Glomerular visceral epithelial cell (primary cell): Measurements from ENCODE around the gene MMRN2.
A peak's percentile ranks its signal among the peaks of the same experiment; 100 is the strongest.

Source experiments
- DNase-seq: peaks from one replicate; pipeline ENCODE4 v3.0.0-alpha.2; 2016; ENCODE audit errors: extremely low spot score

Gene MMRN2

DNA sequence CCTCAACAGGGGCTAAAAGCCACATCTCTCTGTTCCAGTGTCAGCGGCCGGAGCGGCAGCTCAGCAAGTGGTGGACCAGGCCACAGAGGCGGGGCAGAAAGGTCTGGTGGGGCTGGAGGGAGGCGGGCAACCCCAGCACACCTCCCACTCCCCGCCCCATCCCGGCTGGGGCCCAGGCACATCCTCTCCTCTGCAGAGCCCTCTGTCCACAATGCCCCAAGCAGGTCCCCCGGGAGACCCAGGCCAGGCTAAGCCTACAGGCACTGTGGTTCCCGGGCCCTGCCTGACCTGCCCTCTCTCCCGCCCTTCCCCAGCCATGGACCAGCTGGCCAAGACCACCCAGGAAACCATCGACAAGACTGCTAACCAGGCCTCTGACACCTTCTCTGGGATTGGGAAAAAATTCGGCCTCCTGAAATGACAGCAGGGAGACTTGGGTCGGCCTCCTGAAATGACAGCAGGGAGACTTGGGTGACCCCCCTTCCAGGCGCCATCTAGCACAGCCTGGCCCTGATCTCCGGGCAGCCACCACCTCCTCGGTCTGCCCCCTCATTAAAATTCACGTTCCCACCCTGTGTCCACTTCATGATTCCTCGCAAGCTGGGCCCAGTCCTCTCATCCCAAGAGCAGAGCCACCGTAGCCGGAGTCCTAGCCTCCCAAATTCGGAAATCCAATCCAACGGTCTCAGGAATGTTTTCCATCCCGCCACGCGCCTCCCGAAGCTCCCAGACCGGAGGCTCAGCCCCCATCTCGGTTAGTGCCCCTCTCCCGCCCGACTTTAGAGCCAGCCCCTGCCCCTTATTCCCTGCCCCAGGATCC lies 13.0 kb upstream of the MMRN2 start:
- DNase-seq = peak; percentile 48

DNA sequence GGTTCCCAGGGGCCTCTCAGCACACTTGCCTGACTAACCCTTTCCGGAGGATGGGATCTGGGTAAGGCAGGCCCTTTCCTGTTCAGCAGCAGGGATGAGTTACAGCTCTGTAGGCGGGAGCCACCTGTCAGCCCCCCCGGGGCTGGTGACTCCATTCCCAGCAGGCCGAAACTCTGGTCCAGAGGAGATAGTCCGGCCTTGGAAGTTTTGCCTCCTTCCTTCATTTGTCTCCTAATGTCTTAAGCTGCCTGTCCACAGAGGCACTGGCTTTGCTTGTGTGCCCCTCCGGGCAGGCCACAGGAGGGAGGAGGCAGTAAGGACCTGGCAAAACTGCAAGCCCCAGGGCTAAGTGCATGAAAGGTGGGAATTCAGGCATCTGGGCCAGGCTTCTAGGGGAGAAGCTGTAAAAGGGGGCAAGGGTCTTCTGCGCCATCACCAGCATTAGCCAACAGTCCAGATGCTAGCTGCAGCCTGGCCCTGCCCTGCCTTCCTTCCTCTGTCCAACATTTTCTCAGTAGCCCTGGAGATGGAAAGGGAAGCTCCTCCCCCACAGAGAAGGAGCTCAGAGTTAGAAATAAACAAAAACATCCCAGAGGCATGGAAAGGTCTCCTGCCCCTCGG lies 12.1 kb upstream of the MMRN2 start:
- DNase-seq = no peak

DNA sequence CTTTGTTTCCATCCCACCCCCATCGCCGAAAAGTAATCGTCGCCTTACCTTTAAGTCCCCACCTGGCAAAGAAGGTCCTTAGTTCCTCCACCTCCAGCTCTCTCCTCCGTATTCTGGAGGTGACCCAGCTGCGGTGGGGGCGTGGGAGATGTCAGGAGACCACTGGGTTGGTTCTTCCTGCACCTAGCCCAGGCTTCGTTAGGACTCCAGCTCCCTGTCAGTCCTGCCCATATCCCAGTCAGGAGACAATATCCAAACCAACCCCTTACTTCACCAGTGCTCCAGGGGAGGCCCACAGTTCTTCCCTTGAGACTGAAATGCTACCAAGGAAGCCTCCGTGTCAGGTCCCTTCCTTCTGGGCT lies 11.6 kb upstream of the MMRN2 start:
- DNase-seq = no peak

DNA sequence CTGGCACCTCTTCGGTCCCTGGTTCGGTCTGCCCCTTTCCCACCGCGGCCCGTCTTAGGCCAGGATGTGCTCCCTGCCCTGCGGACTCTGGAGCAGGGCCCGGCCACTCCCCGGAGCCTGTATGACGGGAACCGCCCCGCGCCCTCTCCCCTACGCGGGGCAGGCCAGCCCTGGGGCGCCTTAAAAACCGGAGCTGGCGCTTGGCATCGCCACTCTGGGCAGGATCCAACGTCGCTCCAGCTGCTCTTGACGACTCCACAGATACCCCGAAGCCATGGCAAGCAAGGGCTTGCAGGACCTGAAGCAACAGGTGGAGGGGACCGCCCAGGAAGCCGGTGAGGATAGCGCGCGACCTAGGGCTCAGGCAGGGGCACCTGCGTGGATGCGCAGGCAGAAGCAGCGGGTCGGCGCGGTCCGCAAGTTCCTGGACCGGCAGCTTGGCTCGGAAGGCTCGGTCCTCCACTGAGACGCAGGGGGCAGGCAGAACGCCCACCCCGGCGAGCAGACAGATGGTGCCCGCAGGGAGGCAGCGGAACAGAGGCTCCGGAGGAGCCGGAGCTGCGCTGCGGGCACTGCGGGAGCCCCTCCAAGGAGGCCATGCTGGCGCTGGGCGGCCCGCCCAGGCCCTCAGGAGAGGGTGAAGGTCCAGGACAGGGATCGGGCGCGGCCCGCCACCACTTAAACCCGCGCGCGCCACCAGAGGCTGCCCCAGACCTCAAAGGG lies 11.0 kb upstream of the MMRN2 start, which contains the start of gene ADIRF:
ADIRF (plus strand) TSS at position 212 of the 723 bp plus-strand sequence; CDS start at position 275, 63 bp downstream.
- no peak for DNase-seq

DNA sequence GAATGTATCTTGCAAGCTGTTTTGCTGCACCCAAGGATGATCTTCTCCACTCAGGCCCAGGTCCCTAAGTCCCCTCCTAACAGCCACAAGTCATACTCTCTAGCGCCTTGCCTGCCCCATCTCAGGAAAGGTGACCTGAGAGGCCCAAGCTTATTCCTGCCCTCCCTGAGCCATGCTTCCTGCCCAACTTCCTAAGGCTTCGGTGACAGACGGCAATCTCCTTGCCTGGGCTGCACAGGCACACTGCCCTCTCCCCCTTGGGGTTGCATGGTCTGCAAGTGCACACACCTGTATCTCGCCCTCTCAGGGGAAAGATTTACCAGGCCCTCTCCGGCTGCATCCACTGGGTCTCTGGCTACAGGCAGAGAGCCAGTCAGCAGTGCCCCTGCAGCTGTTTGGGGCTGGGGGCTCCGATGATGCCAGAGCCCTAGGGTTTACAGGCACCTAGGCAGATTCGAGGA lies 10.1 kb upstream of the MMRN2 start:
- no peak for DNase-seq

DNA sequence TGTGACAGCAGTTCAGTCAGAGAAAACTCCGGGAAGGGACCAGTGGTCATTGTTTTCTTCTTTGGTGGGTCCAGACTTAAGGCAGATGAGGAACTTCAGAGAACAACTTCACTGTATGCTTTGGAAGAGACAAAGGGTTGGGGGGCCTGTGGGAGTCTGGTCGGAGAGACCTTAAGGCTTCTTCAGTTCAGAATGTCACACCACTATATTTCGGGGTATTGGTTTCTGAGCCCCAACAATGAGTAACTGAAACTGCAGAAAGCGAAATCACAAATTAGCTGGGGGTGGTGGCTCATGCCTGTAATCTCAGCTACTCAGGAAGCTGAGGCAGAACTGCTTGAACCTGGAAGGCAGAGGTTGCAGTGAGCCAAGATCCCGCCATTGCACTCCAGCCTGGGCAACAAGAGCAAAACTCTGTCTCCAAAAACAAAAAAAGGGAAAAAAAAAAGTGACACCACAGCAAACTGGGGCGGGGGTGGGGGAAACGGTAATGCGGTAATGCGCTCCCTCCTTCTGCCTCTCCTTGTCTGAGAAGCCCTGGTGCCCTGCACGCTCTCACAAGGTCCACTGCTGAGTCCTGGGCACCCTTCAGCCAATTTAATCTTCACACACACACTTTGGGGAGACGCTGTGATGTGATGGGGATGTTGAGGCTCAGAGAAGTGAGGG lies 8.7 kb upstream of the MMRN2 start:
- no peak for DNase-seq

DNA sequence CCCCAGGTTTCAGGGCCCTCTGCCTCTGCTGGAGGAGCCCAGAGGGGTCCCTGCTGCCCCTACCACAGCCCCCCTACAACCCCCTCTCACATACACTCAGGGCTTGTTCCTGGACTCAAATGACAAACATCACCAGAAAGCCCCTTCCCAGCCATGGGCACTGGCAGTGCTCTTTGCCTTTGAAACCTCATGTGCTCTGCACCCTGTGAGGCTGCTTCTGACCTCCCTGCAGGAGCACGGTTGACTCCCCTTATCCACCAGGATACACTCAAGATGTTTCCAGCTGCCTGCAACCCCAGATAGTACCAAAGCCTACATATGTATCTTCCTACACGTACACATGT lies 7.4 kb upstream of the MMRN2 start:
- no peak for DNase-seq

DNA sequence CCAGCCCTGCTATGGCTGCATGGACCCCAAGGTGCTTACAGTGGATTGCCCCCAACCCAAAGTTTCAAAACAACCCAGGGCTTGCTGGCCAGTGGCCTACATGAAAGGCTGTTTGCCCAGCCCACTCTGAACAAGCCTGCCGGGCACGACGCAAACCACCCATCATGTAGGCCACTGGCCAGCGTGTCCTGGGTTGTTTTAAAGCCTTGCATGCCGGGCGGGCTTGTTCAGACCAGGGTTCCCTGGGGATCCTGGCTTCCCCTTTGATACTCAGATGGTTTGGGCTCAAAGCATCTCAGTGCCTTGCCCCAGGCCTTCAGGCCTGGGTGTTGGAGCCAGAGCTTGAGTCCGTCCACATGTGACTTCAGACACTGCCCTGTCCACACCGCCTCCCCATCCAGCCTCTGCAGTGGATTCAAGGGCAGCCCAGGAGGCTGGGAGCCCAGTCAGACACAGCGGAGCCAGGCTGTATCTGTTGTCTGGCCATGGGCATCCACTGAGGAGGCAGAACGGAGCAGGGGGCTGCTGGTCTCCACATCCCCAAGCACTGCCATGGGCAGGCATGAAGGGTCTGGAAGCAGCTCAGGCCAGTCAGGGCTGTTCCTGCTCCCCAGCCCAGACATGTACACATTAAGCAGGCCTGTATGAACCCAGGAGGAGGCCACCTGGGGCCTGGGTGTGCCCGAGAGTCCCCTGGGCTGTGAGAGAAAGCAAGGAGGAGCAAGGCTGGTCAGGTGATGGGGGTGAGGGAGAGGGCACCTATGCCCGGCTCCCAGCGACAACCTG lies 6.8 kb upstream of the MMRN2 start:
- DNase-seq = no peak

DNA sequence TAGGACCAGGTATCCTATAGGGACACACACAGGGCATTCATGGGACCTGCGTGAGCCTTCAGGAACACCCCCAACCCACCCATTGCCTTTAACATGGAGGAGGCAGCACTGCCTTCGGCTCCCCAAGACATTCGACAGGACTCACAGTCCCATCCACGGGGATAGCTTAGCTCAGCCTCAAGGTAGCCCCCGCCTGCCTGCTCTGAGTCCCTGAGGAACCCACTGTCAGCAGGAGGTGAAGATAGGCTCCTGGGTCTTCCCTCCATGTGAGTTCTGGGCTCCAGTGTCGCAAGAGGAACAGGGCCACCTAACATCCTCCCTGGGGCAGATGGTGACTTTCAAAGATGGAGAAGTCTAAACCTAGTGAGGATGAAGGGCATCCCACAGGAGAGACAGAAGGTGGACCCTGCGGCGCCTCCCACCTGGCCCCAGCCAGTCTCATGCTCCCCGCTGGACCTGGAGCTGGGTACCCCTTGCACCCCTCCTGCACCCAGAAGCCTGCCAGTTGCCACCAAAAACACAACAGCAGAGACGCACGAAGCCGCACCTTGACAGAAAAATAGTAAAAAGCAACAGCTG lies 6.0 kb upstream of the MMRN2 start:
- no peak for DNase-seq

DNA sequence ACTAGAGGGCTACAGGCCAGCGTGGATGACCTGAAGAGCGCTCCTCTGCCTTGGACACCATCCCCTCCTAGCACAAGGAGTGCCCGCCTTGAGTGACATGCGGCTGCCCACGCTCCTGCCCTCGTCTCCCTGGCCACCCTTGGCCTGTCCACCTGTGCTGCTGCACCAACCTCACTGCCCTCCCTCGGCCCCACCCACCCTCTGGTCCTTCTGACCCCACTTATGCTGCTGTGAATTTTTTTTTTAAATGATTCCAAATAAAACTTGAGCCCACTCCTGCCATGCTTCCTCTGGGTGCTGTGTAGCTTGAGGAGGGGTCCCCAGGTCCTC lies 5.5 kb upstream of the MMRN2 start:
- DNase-seq = no peak

DNA sequence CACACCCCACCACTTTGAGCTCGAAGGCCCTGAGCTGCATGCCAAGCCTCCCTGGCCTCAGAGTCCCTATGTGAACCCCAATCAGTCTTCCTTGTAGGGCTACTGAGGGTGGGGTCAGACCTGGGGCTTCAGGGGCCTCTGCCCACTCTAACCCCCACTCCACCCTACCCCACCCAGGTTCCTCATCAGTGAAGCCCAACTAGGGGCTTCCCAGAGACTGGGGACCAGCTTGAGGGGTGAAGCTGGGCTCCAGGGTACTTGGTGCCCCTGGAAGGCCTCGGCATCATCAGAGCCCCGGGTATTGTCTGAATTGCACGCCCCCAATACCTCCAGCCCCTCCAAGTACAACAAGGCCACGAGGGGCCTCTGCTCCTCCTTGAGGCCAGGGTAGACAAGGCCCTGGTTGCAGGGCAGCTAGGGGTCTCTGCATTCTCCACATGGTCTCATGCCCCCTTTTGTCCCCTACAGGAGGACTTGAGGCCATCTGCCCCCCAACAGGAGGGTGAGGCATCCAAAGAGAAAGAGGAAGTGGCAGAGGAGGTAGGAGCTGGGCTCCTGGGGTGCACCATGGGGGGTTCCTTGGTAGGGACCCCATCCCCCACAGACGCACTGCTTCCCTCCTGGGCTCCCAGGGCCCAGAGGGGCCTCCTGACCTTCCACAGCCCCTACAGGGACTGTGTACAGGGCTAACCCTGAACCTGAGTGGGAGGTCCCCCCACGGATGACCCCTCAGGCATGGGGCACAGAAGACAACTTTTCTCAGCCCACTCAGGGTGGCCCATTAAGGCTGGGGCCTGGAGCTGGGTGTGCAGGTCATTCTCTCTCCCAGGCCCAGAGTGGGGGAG lies 4.9 kb upstream of the MMRN2 start:
- no peak for DNase-seq

DNA sequence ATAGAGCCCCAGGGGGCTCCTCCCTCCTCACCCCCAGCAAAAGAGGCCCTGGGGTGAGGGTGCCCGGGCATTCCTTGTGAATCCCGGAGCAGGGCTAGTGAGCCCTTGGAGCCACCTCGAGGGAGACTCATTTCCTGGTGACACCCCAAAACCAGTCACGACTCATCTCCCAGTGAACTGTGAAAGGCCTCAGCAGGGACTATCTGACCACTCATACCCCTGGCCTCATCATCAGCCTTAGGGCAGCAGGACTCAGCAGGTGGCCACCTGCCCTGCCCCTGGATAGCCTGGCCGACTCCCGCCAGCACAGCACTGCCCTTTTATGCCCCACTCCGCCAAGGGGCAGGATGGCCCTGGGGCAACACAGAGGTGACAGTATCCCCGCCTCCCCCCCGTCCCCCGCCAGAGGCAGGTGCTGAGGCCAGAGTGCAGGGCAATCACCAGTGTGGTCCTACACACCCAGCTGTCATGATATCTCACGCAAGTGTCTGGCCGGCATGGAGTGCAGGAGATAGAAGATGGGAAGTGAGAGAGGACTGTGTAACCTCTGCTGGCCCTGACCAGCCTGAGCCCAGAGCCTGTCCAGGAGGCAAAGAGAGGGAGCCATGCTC lies 4.2 kb upstream of the MMRN2 start:
- peak; percentile 44 for DNase-seq

DNA sequence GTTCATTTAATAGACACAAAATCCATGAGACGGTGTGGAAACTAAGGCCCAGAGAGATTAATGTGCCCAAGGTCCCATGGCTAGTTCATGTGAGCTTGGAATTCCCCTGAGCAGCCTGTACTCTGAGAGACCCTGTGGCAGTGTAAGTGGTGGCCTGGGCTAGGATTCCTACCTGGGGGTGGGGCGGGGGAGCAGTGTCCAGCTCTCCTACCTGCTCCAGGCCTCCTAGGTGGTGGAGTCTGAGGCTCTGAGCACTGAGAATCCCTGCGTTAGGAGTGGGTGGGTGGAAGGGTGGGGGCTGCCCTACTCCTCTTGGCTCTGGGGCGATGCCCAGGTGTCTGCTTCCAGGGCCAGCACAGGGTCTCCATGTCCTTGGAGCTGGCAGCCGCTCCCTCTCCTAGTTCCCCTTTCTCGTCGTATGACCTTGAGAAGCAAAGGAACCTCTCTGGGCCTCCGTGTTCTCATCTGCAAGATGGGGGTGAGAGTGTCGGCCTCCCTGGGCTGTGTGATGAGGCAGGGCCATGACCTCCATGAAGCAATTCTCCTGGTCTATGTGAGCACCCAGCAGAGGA lies 3.5 kb upstream of the MMRN2 start:
- no peak for DNase-seq

DNA sequence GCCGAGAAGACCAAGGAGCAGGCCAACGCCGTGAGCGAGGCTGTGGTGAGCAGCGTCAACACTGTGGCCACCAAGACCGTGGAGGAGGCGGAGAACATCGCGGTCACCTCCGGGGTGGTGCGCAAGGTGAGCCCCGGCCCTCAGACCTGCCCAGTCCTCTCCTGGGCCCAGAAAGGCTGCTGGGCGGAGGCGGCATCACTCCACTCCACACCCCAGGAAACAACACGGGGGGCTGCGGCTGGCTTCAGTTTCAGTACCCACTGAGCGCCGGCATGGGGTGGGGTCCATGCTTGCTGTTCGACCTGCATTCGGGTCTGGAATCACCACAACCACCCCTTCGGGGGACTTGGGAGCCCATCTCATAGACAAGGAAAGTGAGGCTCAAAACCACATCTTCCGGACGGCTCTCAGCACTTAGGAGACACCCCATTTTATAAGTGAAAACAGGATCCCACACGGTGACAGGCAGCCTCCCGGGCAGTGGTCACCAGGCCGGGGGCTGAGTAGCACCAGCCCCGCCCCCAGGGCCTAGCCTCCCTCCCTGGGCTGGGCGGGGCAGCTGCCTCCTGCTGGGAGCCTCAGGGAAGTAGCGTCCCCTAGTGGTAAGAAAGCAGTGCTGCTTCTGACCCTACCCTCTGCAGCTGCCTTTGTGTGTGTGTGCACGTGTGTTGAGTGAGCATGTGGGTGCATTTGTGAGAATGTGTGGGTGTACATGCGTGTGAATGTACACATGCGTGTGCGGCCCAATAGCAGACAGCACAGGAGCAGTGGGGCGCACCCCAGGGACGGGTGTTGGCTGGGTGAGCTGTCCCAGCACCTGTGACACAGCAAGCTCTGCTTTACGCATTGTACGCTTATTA lies 2.8 kb upstream of the MMRN2 start:
- peak; percentile 40 for DNase-seq

DNA sequence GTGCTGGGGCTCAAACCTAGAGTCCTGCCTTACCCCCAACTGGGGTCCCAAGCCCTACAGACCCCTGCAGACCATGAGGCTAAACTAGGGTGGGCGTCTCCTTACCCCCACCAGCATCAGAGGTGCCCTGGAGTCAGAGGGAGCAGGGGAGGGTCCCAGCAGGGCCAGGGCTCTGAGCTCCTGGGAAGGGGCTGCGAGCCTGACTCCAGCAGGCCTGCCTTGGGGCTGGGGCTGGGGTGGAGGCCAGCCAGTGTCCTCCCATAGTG lies 2.3 kb upstream of the MMRN2 start:
- no peak for DNase-seq

DNA sequence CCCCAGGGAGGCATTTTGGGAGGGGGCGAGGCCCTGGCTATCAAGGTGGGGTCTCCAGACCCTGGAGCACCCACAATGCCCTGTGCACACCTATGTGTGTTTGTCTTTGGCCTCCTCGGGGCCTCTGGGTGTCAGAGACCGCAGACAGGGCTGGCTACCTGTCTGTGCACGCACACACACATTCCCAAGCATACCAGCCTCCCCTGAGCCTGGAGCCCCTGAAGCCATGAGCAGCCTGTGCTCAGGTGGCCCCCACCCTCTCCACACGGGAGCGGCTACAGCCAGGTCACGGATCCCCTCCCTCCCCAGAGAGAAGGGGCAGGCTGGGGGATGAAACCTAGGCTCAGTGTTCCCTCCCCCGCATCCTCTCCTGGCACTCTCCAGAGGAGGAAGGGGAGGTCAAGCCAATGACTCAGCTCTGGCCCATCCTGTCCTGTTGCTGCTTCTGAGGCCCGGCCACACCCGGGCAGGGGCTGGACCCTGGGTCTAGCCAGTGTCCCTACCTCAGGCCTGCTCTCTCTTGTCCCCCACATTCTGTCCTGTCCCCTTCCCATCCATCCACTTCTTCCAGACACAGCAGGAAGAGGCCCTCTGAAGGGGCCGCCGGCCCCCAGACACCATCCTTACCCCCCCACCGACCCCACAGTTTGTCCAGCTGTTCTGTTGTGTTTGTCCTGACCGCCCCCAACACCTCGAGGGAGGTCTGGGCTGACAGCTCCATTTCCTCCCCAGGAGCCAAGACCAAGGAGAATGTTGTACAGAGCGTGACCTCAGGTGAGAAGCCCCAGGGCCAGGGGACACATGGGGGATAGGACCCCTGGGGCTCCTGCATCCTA lies 1.7 kb upstream of the MMRN2 start:
- peak; percentile 58 for DNase-seq

DNA sequence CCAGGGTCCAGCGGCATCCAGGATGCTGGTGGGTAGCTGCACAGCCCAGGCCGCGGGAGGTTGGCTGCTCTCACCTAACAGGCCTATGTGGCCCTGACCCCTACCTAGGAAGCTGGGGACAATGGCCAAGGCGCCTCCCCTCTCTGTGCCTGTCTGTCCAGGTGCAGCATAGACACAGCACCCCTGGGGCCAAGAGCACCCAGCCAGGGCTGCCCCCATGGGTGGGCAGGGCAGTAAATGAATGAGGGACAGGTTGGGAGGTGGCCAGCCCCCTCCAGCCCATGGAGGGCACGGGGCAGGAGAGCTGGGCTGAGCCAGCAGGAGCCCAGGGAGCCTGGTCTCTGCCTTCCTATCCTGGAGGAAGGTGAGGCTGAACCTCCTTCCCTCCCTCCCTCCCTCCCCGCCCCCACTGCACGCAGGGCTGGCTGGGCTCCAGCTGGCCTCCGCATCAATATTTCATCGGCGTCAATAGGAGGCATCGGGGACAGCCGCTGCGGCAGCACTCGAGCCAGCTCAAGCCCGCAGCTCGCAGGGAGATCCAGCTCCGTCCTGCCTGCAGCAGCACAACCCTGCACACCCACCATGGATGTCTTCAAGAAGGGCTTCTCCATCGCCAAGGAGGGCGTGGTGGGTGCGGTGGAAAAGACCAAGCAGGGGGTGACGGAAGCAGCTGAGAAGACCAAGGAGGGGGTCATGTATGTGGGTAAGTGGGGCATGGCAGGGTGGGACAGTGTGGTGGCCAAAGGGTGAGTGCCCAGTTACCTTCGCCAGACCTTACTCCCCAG lies 893 bp upstream of the MMRN2 start, which contains the start of gene SNCG:
SNCG (plus strand) TSS at position 484 of the 785 bp plus-strand sequence; CDS start at position 583, 99 bp downstream.
- DNase-seq = no peak
